Caki2 (cell line): ENCODE measurements around the gene CDHR4. TPM values are rescaled to one million over a fixed set of nuclear protein-coding genes. Genes with fewer than 3 reads are reported as not detected.
"Not testable (repeated sequence)": the region's sequence is repeated elsewhere in the genome, so short reads cannot be mapped to it uniquely, and the experiment has no call there.

Experiments used
- DNase-seq: peaks from one replicate; pipeline ENCODE4 v3.0.0-alpha.2; 2015; ENCODE audit warnings: low read depth
- in situ Hi-C: cut with HindIII; loops from 2 replicates; pipeline ENCODE4 v1.10.0; 2016; ENCODE audit warnings: low sequenced_read_pairs, low pct_unique_long_range_greater_than_20kb, mixed read lengths
- total RNA-seq: library from RNA; depleted of rRNA; stranded (reverse); fragments of >200 nt; shearing (Covaris generic); gene quantifications from 2 replicates; pipeline ENCODE4 v1.2.3, GENCODE V29; 2014; ENCODE audit warnings: low replicate concordance

The CDHR4 gene
- total RNA-seq, 1 experiment from 2014 or later, result not detected

DNA sequence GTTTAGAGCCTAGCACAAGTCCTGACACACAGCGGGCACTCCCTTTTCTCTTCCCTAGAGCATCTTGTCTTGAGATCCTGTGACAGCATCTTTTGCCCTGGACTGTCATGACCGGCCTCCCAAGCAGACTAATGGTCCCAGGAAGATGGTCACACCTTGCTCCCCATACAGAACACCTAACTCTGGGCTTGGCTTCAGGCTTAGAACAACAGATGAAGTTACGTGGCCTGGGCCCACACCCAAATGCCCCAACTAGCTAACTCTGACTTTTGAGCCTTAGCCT is 12.6 kb downstream of the CDHR4 start:
- in situ Hi-C loops, result no loop called here
- DNase-seq, result no peak

DNA sequence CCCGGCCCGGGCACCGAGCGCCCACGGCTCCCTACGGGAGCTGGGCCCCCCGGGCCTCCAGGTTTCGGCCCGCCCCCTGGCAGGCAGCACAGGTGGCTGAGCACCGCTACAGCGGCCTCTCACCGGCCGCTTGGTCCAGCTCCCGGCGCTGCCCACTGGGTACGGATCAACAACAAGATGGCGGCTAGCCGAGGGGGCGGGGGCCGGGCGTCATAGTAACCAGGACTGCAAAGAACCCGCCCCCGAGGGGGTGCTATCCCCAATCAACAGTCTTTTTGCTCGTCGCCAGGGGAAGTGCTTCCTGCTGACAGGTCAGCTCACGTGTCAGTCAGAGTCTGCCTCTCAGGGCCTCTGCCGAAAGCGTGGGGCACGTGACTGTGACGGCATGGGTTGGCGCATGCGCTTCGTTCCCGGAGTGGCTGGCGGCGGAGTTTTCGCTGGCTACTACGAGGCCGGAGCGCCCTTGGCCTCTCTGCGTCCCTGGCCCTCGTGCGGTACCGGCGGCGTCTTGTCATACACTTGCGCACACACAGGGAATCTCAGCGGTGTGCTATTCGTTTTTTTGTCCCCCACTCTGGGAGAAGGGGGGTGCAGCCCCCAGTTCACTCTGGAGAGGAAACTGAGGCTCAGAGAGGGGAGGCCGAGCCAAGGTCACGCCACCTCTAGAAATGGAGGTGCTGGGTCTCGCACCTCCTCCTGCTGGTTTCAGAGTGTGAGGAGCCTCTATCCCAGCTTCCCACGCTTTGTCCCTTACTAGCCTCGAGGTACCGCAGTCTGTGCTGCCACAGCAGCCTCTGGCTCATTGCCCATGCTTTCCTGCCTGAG is 13.1 kb downstream of the CDHR4 start, which contains the start of gene IP6K1:
Gene IP6K1 (minus strand): TSS at position 186 of the 825 bp plus-strand sequence. CDS start 38,502 bp downstream, outside the sequence.
- in situ Hi-C loops, result no loop called here
- peak; percentile 98 for DNase-seq

DNA sequence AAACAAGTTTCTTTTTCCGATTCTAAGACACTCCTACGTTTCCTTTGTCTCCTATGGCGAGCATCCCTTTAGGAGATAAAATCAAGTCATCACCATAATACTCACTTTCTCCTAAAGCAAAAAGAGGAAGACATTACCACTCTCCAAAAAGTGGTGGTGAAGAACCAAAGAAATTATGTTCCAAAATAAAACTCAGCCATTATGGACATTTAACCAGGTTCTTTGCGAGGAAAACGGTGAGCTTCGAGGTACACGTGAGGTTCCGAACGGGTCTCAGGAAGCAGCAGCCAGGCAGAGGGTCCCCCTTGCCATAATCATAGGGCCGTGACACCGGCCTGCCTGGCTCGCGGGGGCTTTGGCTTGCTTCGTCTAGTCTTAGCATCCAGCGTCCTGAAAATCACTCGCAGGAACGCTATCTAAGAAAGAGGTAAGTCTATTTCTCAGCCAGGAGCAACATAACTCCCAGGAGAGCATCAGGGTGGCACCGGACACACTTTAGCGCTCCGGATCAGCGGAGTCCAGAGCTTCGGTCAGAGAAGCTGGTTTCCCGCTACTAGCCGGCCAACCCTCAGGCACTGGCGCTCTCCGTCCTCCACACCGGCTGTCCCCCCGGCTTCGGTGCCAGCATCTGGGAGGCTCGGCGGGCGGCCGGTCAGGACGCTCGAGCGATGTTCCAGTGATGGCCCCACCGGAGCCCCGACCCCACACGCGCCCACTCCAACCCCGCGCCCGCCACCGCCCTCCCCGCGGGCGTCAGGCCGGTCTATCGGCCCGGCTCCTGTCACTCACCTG is 13.9 kb downstream of the CDHR4 start:
- DNase-seq, result no peak
- in situ Hi-C loops, result no loop called here

- DNase-seq, in situ Hi-C loops: not testable (repeated sequence)
Measured at GRCh38 chr3:49782277-49782676, 17.4 kb downstream of the CDHR4 start.

GRCh38 chr3:49781415-49782199 is 18.1 kb downstream of the CDHR4 start:
- no peak for DNase-seq
- in situ Hi-C loops, result no loop called here

DNA sequence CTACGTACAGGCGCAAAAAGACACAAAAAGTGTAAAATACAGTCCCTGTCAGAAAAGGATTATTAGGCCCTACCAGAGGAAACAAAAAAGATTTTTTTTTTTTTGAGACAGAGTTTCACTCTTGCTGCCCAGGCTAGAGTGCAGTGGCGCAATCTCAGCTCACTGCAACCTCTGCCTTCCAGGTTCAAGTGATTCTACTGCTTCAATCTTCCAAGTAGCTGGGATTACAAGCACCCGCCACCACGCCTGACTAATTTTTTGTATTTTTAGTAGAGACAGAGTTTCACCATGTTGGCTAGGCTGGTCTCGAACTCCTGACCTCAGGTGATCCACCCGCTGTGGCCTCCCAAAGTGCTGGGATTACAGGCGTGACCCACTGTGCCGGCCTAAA is 18.7 kb downstream of the CDHR4 start:
- in situ Hi-C loops, DNase-seq: not testable (repeated sequence)

DNA sequence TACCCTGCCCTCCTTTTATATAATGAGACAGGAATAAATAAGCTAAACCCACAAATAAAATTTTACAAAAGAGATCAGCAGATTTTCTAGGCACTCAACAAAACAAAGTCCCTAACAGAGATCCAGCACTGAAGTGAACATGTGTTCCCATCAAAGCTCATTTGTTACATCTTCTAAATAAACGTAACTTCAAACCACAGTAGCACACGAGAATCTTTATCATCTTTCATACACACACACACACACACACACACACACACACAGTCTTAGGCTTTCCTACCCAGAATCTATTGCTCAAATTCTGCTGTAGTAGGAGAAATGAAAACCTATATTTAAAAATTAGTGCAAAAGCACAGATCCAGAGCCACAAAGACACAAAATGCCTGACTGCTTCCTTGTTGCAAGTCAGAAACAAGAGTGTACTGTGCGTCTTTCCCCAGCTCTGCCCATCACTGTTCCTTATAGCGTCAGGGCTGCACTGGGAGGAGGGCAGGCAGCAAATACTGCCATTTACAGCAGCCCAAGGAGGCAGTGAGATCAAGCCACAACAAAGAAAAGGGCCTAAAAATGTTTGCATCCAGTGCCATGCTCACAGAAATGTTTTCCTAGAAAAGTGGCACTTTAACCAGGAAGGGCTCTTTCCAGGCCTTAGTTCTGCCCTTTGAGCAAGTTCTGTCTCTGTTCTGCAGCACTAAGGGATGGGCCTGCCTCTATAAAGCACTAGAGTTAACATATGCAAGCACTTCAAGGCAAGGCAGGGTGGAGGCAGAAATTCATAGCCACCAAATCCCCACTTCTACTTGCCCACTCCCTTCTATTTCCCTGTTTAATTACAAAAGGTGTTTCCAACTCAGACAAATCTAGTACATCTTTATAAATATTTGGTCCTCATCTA is 19.3 kb downstream of the CDHR4 start:
- in situ Hi-C loops, result no loop called here
- no peak for DNase-seq

DNA sequence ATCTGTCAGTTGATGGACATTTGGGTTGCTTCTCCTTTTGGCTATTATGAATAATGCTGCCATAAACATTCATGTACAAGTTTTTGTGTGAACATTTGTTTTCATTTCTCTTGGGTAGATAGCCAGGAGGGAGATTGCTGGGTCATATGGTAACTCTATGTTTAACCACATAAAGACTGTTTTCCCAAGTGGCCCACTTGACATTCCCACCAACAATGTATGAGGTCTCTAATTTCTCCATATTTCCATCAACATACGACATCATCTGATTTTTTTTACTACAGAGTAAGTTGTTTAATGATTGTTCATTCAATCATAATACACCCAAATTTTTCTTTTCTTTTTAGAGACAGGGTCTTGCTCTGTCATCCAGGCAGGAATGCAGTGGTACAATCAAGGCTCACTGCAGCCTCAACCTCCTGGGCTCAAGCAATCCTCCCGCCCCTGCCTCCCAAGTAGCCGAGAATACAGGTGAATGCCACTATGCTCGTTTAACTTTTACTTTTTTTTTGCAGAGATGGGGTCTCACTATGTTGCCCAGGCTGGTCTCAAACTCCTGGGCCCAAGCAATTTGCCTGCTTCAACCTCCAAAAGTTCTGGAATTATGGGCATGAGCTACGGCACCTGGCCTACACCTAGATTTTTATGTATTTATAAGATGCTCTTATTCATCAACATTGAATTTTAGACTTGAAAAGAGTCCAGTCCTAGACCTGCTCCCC is 20.2 kb downstream of the CDHR4 start:
- in situ Hi-C loops, result no loop called here
- no peak for DNase-seq

GRCh38 chr3:49776101-49776500 is 23.6 kb downstream of the CDHR4 start:
- in situ Hi-C loops, result not testable (repeated sequence)

GRCh38 chr3:49775538-49775937 is 24.1 kb downstream of the CDHR4 start:
- no peak for DNase-seq
- in situ Hi-C loops, result no loop called here

More at GRCh38 chr3:49776101-49776500, 23.6 kb downstream of the CDHR4 start:
- DNase-seq, result not testable (repeated sequence)

DNA sequence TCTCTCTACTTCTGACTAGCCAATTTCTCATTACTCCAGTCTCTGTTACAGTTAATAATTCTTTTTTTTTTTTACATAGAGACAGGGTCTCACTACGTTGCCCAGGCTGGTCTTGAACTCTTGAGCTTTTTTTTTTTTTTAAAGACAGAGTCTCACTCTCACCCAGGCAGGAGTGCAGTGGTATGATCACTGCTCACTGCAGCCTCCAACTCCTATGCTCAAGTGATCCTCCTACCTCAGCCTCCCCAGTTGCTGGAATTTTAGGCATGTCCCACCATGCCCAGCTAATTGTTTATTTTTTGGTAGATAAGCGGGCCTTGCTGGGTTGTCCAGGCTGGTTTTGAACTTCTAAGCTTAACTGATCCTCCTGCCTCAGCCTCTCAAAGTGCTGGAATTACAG is 27.0 kb downstream of the CDHR4 start:
- in situ Hi-C loops, result no loop called here
- DNase-seq, result no peak

GRCh38 chr3:49771340-49771938 is 28.2 kb downstream of the CDHR4 start:
- no peak for DNase-seq
- in situ Hi-C loops, result no loop called here

- in situ Hi-C loops, result no loop called here
- DNase-seq, result no peak
Measured at GRCh38 chr3:49769926-49770325, 29.7 kb downstream of the CDHR4 start.

GRCh38 chr3:49769286-49769915 is 30.3 kb downstream of the CDHR4 start:
- in situ Hi-C loops, result no loop called here
- no peak for DNase-seq

GRCh38 chr3:49763981-49764380 is 35.7 kb downstream of the CDHR4 start:
- in situ Hi-C loops, result no loop called here
- DNase-seq, result no peak

GRCh38 chr3:49761661-49762060 is 38.0 kb downstream of the CDHR4 start:
- DNase-seq, result no peak
- in situ Hi-C loops, result no loop called here
